GM21515 (cell line): ENCODE measurements around the gene CDH26.

Source experiments
- ATAC-seq: cut with Tn5 transposase; IDR thresholded peaks from one replicate; pipeline ENCODE4 v1.9.1; 2021; ENCODE audit not compliant: unreplicated experiment

The CDH26 gene

GRCh38 chr20:60057866-60058807, 99.9 kb downstream of the CDH26 start:
- ATAC-seq: no peak

GRCh38 chr20:60058879-60059278, 100.7 kb downstream of the CDH26 start:
- no peak for ATAC-seq

- no peak for ATAC-seq
These were observed 101.9 kb downstream of the CDH26 start for GRCh38 chr20:60060006-60060557.

GRCh38 chr20:60060593-60060992, 102.4 kb downstream of the CDH26 start:
- ATAC-seq: no peak

- no peak for ATAC-seq
These were observed 104.3 kb downstream of the CDH26 start for GRCh38 chr20:60062431-60063047.

GRCh38 chr20:60063048-60063451, 104.8 kb downstream of the CDH26 start:
- ATAC-seq: no peak

GRCh38 chr20:60063739-60064380, 105.6 kb downstream of the CDH26 start:
- no peak for ATAC-seq
